ENCODE measurements around the gene CNTF. TPM values are rescaled to one million over a fixed set of nuclear protein-coding genes. Genes with fewer than 3 reads are reported as not detected.

CNTF gene
- total RNA-seq, 4 donors from 2014 or later: 2.1 to 2.5 (median 2.4) TPM

DNA sequence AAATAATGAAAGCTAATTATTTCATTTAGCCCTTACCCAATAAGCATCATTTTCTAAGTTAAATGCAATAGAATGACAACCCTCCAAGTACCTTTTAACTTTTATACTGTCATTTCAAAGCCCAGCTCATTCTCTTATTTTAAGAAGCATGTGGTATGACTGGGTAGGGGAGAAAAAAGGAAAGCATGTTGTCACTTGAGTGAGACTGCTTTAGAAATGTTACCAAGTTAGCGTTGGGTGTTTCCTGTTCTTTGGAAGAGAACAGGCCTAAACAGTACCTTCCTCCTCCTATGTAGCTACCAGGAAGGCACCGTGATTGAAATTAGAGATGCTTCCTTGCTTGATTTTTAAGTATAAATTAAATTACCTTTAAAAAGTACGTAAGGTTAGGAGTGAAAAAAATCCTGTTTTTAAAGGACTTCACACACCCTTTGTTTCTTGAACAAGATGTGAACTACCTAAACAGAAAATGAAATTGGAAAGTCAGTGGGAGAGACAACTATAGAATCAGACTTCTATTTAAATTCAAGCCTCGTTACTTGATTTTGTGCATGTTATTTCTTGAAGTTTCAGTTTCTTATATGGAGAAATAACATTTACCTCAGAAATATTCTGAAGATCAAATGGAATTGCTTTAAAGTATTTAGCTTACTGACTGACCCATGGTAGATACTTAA is 741 bp upstream of the CNTF start:
- TF ChIP-seq, protein P1, sequence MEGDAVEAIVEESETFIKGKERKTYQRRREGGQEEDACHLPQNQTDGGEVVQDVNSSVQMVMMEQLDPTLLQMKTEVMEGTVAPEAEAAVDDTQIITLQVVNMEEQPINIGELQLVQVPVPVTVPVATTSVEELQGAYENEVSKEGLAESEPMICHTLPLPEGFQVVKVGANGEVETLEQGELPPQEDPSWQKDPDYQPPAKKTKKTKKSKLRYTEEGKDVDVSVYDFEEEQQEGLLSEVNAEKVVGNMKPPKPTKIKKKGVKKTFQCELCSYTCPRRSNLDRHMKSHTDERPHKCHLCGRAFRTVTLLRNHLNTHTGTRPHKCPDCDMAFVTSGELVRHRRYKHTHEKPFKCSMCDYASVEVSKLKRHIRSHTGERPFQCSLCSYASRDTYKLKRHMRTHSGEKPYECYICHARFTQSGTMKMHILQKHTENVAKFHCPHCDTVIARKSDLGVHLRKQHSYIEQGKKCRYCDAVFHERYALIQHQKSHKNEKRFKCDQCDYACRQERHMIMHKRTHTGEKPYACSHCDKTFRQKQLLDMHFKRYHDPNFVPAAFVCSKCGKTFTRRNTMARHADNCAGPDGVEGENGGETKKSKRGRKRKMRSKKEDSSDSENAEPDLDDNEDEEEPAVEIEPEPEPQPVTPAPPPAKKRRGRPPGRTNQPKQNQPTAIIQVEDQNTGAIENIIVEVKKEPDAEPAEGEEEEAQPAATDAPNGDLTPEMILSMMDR (IDR thresholded peaks at IDR 0.05): no peak
- no peak for DNase-seq (ENCODE audit: low spot score)
- ATAC-seq (ENCODE audit: low FRiP score): no peak

DNA sequence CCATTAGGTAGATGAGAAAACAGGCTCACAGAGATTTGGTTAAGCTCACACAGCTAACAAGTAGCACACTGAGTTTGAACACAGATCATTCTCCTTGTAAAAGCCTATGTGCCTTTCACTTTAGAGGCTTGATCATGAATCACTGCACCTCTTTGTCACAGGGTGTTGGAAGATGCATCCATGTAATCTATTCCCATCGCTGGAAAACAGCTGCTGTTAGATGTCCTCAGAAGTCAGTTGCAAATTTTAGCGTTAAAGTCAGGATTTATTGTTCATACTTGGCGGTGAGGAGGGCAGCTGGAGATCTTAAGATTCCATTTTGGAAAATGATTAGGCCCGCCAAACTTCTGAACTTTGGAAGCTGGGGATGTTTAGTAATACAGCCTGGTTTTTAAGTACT is 2.6 kb downstream of the CNTF start:
- TF ChIP-seq, protein P1 (IDR thresholded peaks at IDR 0.05): no peak
- DNase-seq (ENCODE audit: low spot score): no peak
- no peak for ATAC-seq (ENCODE audit: low FRiP score)

DNA sequence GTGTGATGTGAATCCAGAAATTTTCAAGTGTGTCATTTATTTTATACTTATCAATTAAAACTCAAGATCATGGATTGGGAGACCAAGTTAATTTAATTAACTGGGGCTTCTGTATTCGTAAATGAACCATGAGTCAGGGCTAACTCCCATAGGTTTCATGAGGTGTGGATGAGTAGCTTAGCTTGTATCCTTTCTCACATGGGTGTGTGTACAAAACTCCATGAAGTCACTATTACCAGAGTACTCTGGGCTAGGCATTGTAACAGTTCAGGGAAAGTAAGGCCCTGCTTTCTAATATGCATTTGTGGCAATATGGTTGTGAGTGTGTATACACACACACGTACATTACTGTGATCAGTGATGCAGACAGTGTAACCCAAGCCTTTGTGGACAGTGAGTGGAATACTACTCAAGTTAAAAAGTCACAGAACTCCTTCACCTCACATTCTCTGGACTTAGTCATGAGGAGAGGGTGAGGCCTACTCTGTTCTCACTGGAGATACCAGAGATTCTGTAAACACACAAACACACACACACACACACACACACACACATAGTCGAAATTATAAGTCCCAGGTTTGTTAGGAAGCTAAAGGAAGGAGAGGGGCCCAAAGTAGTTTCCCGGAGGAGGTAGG is 3.5 kb downstream of the CNTF start:
- no peak for DNase-seq (ENCODE audit: low spot score)
- TF ChIP-seq, protein P1 (IDR thresholded peaks at IDR 0.05): no peak
- no peak for ATAC-seq (ENCODE audit: low FRiP score)

DNA sequence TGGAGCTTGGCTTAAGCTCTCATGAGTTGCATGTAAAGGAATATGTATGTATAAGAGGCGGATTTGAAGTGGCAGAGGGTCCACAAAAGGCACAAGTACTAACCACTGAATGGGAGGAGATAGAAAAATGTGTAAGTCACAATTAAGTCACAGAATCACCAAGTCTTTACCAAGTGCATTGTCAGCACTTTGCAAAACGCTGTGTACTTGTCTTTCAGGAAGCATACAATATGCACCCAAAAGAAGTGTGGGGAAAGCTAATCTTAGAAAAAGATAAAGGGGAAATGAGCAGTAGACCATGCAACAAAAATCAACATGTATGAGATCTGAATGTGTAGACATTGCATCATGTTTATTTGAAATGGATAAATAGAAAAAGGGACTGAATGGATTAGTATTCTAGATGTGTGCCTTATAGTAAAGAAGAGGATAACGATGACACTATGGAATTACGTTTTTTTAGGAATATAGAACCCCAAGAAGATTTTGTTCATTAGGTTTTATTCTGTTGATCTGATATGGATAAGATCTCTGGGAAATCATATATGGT is 4.5 kb downstream of the CNTF start:
- no peak for ATAC-seq (ENCODE audit: low FRiP score)
- TF ChIP-seq, protein P1 (IDR thresholded peaks at IDR 0.05): no peak
- no peak for DNase-seq (ENCODE audit: low spot score)

DNA sequence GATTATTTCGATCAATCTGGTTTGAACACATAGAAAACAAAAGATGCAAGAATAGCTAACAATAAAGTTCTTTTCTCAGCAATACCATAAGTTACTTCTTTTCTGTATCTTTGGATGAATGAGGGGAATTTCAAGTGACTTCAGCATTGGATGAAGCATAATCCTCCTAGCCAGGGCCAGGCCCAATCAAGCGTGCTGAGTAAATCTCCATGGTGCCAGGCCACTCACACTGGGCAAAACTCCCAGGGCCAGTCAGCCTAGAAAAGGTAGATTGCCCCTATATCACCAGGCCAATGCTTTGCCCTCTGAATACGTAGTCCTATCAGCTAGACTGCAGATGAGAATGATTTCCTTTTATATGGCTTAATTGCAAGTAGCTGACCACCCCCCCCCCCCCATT is 6.0 kb downstream of the CNTF start:
- TF ChIP-seq, protein P1 (IDR thresholded peaks at IDR 0.05): no peak
- DNase-seq (ENCODE audit: low spot score): no peak
- peak; percentile 63 for ATAC-seq (ENCODE audit: low FRiP score)

DNA sequence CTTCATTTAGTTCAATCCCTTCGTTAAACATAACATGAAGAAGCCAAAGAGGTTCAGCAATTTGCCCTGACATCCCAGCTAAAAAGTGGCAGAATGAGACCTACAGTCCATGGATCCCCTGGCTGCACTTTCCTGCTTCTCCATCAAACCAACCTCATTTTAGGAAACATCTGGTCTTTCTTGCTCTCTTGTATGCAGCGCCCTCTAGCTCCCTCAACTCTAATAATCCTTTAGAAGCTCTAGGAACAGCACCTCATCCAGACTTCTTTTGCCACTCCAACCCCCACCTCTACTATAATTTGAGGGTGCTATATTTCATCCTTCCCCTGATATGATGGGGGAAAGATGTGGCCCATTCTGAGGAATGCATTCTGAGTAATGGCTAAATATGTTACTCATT is 7.4 kb downstream of the CNTF start:
- no peak for ATAC-seq (ENCODE audit: low FRiP score)
- DNase-seq (ENCODE audit: low spot score): no peak
- TF ChIP-seq, protein P1 (IDR thresholded peaks at IDR 0.05): no peak

DNA sequence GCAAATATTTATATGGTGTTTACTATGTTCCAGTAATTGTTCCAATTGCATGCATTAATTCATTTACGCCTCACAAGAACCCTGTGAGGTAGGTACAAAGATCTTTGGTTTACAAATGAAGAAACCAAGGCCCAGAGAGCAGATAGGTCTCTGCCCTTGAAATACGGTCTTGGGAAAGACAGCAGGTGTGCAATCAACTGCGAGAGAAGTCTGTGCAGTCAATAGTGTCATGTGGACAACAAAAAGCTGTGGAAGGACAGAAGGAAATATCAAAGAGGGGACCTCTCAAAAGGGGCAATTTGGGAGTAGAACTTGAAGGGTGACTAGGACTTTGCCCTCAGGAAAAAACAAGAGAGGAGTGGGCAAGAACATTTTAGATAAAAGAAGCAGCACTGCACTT is 8.9 kb downstream of the CNTF start:
- TF ChIP-seq, protein P1 (IDR thresholded peaks at IDR 0.05): no peak
- ATAC-seq (ENCODE audit: low FRiP score) (no peak), DNase-seq (ENCODE audit: low spot score) (no peak)
